Heart right ventricle (tissue), 16 donors: ENCODE data around the gene BCAR3. TPM values are rescaled to one million over a fixed set of nuclear protein-coding genes. Genes with fewer than 3 reads are reported as not detected.
A peak's percentile ranks its signal among the peaks of the same experiment; 100 is the strongest.

Experiments
- ATAC-seq, 8 donors: fragments of 200-7000 bp; cut with Tn5 transposase; one replicate each; pipeline ENCODE4 v1.9.1; 2020; ENCODE audit warnings: mild to moderate bottlenecking in 8 of 8, moderate library complexity in 8 of 8, moderate number of reproducible peaks in 1 of 8
- DNase-seq, 2 donors: peaks; one replicate each; pipeline ENCODE4 v3.0.0-alpha.2; 2020
- H3K27ac ChIP-seq, 10 donors: fragments of 200-600 bp; sonication (generic) in 2 of 10; one replicate each; pipeline versions ENCODE4 v1.5.0 to v1.8.0; 2020 to 2022; ENCODE audit warnings: mild to moderate bottlenecking in 3 of 10
- H3K27me3 ChIP-seq, 7 donors: fragments of 200-600 bp; one replicate each; pipeline ENCODE4 v1.8.0; 2021 to 2022; ENCODE audit warnings: mild to moderate bottlenecking in 2 of 7
- H3K36me3 ChIP-seq, 9 donors: fragments of 200-600 bp; sonication (generic) in 1 of 9; one replicate each; pipeline versions ENCODE4 v1.5.0 to v1.8.0; 2020 to 2022; ENCODE audit warnings: mild to moderate bottlenecking in 2 of 9
- H3K4me1 ChIP-seq, 9 donors: fragments of 200-600 bp; sonication (generic) in 1 of 9; one replicate each; pipeline versions ENCODE4 v1.5.0 to v1.8.0; 2020 to 2022; ENCODE audit warnings: mild to moderate bottlenecking in 4 of 9
- H3K4me3 ChIP-seq, 10 donors: fragments of 200-600 bp; sonication (generic) in 2 of 10; one replicate each; pipeline versions ENCODE4 v1.5.0 to v1.8.0; 2020 to 2022; ENCODE audit warnings: mild to moderate bottlenecking in 7 of 10, moderate library complexity in 2 of 10
- H3K9me3 ChIP-seq, 11 donors: fragments of 200-600 bp in 10 of 11; sonication (generic) in 2 of 11; one replicate each; pipeline versions ENCODE4 v1.5.0 to v1.8.0; 2013 to 2022; ENCODE audit warnings: mild to moderate bottlenecking in 2 of 11, control low read depth in 1 of 11, moderate library complexity in 1 of 11
- CTCF ChIP-seq, 9 donors: fragments of 200-600 bp; sonication (generic) in 2 of 9; IDR thresholded peaks; one replicate each; pipeline versions ENCODE4 v1.5.0 to v1.8.0; 2021 to 2022; ENCODE audit warnings: antibody characterized with exemption in 9 of 9, mild to moderate bottlenecking in 5 of 9, moderate library complexity in 1 of 9
- WGBS, 2 donors: extraction: QIAGEN DNeasy Blood & Tissue Kit; methylation state at CpG; one replicate each; pipeline ENCODE4 v1.1.7; 2013; ENCODE audit warnings: inconsistent platforms in 1 of 2; 5-methylcytosine and 5-hydroxymethylcytosine counted together
- intact Hi-C, 10 donors: fragments of 100-400 bp; cut with DNase I; formaldehyde crosslinking; loops; one replicate each; pipeline versions ENCODE4 v1.11.1 to v1.14.2; 2022
- polyA plus RNA-seq, 2 donors: library from polyadenylated mRNA; stranded (reverse); fragments of 200-250 nt; gene quantifications; one replicate each; pipeline ENCODE4 v1.2.3, GENCODE V29; 2013
- total RNA-seq, 10 donors: library from RNA; stranded (reverse); fragmentation: NEBNext Ultra II Directional in 3 of 10; extraction: Animal tissue kit (Norgen Biotek cat#: 25700) in 3 of 10; gene quantifications; one replicate each; pipeline versions ENCODE4 v1.2.1 to v1.2.4, GENCODE V29; 2021 to 2023
- donor health status: Arrhythmogenic right ventricular cardiomyopathy.
- donor health status: ischemic (EF 13 %, LVEDD 7.1; RV severe dilation, severe dysfunction).
- donor health status: healthy with polysubstance abuse.
- donor health status: DM: no; HTN: yes; CAD: no.
- donor health status: DM: no; HTN: no; CAD: no.
- donor health status: ischemic (EF 25% LVEDD 6.9; RV normal size, moderate dysfunction).
- donor health status: ischemic (EF 25% LVEDD 5.7; RV mildly dilated, moderate dysfunction).
- donor health status: healthy.
- donor health status: DM: yes; HTN: yes; CAD: no.
- donor health status: Ischemic cardiomyopathy.
- donor health status: ischemic (EF 35%, LVEDD 5.7; RV mildly dilated, moderate dysfunction).
- donor health status: nonischemic (EF 11% LVEDD 7.7; RV severe dilation, severe dysfunction).
- donor health status: DM: yes; HTN: yes; CAD: no.
- donor health status: PGD.
- donor health status: ischemic (EF 29% LVEDD 5.4; RV normal size, mild dysfunction).
- donor health status: nonischemic (EF 23%, LVEDD 6.1; RV moderate dilation, normal function).

The BCAR3 gene
- total and polyA plus RNA-seq, 12 donors: 6.6 to 36.0 (median 15.9) TPM

- Histone ChIP-seq H3K27me3 (no peaks in the 10 kb centered on the region), H3K27ac (peak overlapping the region in 9 of 10 donors; percentile 41 to 82 (median 71)), H3K36me3 (no peaks in the 10 kb centered on the region), H3K4me3 (no peak overlapping the region), H3K4me1 (peaks cover 18 to 96% (median 64%) of the 10 kb centered on the region in 9 donors), H3K9me3 (no peaks in the 10 kb centered on the region)
- no peak for TF ChIP-seq CTCF (IDR thresholded peaks at IDR 0.05)
- peak; percentile 40 to 44 for DNase-seq
- ATAC-seq: peak; percentile 29 to 73 (median 62)
- intact Hi-C loops: loop anchor here in 2 of 10 donors (5.0 to 10.0 kb wide), 2 partner anchors 52 to 59 kb away; no protein-coding TSS in a partner anchor
- 62 to 73% methylated on average over 8 of the region's 8 CpGs for WGBS, 2 donors
These were observed 65.2 kb downstream of the BCAR3 start for GRCh38 chr1:93616221-93616995.

GRCh38 chr1:93615582-93616150 is 66.0 kb downstream of the BCAR3 start:
- no peak for ATAC-seq
- H3K4me1 ChIP-seq: peaks cover 24 to 98% (median 65%) of the 10 kb centered on the region in 9 donors
- no peaks in the 10 kb centered on the region for H3K36me3 ChIP-seq
- no peak for DNase-seq
- peak overlapping the region in 8 of 10 donors; percentile 55 to 82 (median 74) for H3K27ac ChIP-seq
- no peaks in the 10 kb centered on the region for H3K27me3 ChIP-seq
- no peak for TF ChIP-seq CTCF (IDR thresholded peaks at IDR 0.05)
- no peaks in the 10 kb centered on the region for H3K9me3 ChIP-seq
- no peak overlapping the region for H3K4me3 ChIP-seq
- WGBS, 2 donors: 84% methylated on average over 10 of the region's 10 CpGs
- intact Hi-C loops: loop anchor here in 2 of 10 donors (5.0 to 10.0 kb wide), 2 partner anchors 51 to 58 kb away; no protein-coding TSS in a partner anchor

- no peaks in the 10 kb centered on the region for H3K27me3 ChIP-seq
These were observed 66.6 kb downstream of the BCAR3 start for GRCh38 chr1:93614986-93615581.

More at GRCh38 chr1:93614986-93615581, 66.6 kb downstream of the BCAR3 start:
- no peak for TF ChIP-seq CTCF (IDR thresholded peaks at IDR 0.05)
- no peak for ATAC-seq
- Histone ChIP-seq H3K4me1 (peaks cover 24 to 98% (median 67%) of the 10 kb centered on the region in 9 donors), H3K4me3 (no peak overlapping the region), H3K36me3 (no peaks in the 10 kb centered on the region), H3K9me3 (no peaks in the 10 kb centered on the region), H3K27ac (peak overlapping the region in 9 of 10 donors; percentile 55 to 82 (median 72))
- no peak for DNase-seq
- WGBS, 2 donors: 79 to 82% methylated on average over 14 of the region's 14 CpGs
- intact Hi-C loops: loop anchor here in 2 of 10 donors (5.0 to 10.0 kb wide), 4 partner anchors 38 to 168 kb away; partner anchors contain the start of gene FNBP1L (in 1 of the 2)
